Natural killer cell (primary cell): ENCODE results near the gene TPRG1. TPM values are rescaled to one million over a fixed set of nuclear protein-coding genes. Genes with fewer than 3 reads are reported as not detected.

Source experiments
- ATAC-seq, 3 donors: fragments of 150-1000 bp in 2 of 3; fragments of 200-7000 bp in 1 of 3; cut with Tn5 transposase; 1 replicate in 1 of 3; 2 replicates in 2 of 3; pipeline ENCODE4 v1.10.0; 2021; ENCODE audit warnings: mild to moderate bottlenecking in 2 of 3, moderate library complexity in 2 of 3
- DNase-seq, 2 donors: peaks; one replicate each; pipeline versions ENCODE4 v3.0.0 to v3.0.0-alpha.2; 2013 to 2021; ENCODE audit warnings: mixed read lengths in 1 of 2
- H3K27ac ChIP-seq: one replicate; pipeline ENCODE4 v1.5.1; 2013; ENCODE audit warnings: mild to moderate bottlenecking, low read length
- H3K27me3 ChIP-seq: one replicate; pipeline ENCODE4 v1.6.1; 2013; ENCODE audit warnings: low read length; ENCODE audit not compliant: control insufficient read depth, insufficient read depth
- H3K36me3 ChIP-seq: one replicate; pipeline ENCODE4 v1.6.1; 2013; ENCODE audit warnings: low read length; ENCODE audit not compliant: control insufficient read depth, insufficient read depth
- H3K4me1 ChIP-seq: one replicate; pipeline ENCODE4 v1.6.1; 2013; ENCODE audit warnings: low read length; ENCODE audit not compliant: control insufficient read depth, insufficient read depth
- H3K4me3 ChIP-seq: one replicate; pipeline ENCODE4 v1.5.1; 2013; ENCODE audit warnings: low read length
- H3K9me3 ChIP-seq: one replicate; pipeline ENCODE4 v1.6.1; 2013; ENCODE audit warnings: low read length; ENCODE audit not compliant: control insufficient read depth, insufficient read depth
- H3K27ac Mint-ChIP-seq, 2 donors: one replicate each; pipeline ENCODE4 v1.8.0; 2022; ENCODE audit warnings: mild to moderate bottlenecking in 2 of 2, mixed read lengths in 2 of 2, moderate library complexity in 1 of 2
- H3K27me3 Mint-ChIP-seq, 2 donors: one replicate each; pipeline ENCODE4 v1.8.0; 2022; ENCODE audit warnings: low read depth in 2 of 2, mixed read lengths in 2 of 2
- H3K36me3 Mint-ChIP-seq: one replicate; pipeline ENCODE4 v1.8.0; 2022; ENCODE audit warnings: mixed read lengths
- H3K4me1 Mint-ChIP-seq, 2 donors: one replicate each; pipeline ENCODE4 v1.8.0; 2022; ENCODE audit warnings: mixed read lengths in 2 of 2
- H3K4me3 Mint-ChIP-seq: one replicate; pipeline ENCODE4 v1.8.0; 2022; ENCODE audit warnings: mild to moderate bottlenecking, moderate library complexity, mixed read lengths
- H3K9me3 Mint-ChIP-seq, 2 donors: one replicate each; pipeline ENCODE4 v1.8.0; 2022; ENCODE audit warnings: mixed read lengths in 2 of 2
- WGBS: methylation state at CpG from one replicate; pipeline ENCODE4 v1.1.7; 2013; ENCODE audit warnings: missing lambda C conversion rate; ENCODE audit not compliant: insufficient coverage; 5-methylcytosine and 5-hydroxymethylcytosine counted together
- intact Hi-C: fragments of 100-400 bp; cut with micrococcal nuclease; formaldehyde crosslinking; loops from one replicate; pipeline ENCODE4 v1.14.2; 2022
- total RNA-seq, 4 donors: library from RNA; stranded (reverse); fragments of 120-200 nt in 1 of 4; gene quantifications; one replicate each; pipeline versions ENCODE4 v1.2.3 to v1.2.4, GENCODE V29; 2013 to 2022
- TF ChIP-seq, protein P1 (sequence below): fragments of 200-600 bp; IDR thresholded peaks from one replicate; pipeline ENCODE4 v1.8.0; 2022; ENCODE audit warnings: antibody characterized with exemption

TPRG1 gene
- total RNA-seq, 3 donors from 2014 or later (not counting 1 experiment from before 2014, with no cell fraction given), result 1.3 to 4.6 (median 1.9) TPM

DNA sequence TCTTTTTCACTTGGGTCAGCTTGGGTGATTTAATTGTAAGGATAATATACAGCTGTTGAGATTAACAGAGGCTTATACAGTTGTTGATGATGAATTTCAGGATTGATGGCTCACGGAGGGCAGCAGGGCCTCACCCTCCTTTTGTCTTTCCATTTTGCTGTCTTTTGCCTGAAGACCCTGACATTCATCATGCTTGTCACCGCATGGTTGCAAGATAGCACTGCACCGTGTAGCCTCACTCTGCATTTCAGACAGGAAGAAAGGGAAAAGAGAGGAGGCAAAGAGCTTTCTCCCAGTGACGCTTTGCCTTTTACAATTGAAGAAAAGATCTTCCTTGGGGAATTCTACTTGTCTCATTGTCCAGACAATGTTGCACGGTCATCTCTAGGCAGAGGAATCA is 115.1 kb downstream of the TPRG1 start:
- H3K9me3 Mint-ChIP-seq, result no peaks in the 10 kb centered on the region
- Histone ChIP-seq H3K27ac (no peak overlapping the region), H3K36me3 (no peaks in the 10 kb centered on the region), H3K4me1 (no peaks in the 10 kb centered on the region), H3K9me3 (no peaks in the 10 kb centered on the region), H3K27me3 (no peaks in the 10 kb centered on the region), H3K4me3 (no peak overlapping the region)
- H3K36me3 Mint-ChIP-seq, result no peaks in the 10 kb centered on the region
- ATAC-seq, result no peak
- H3K27me3 Mint-ChIP-seq, result peaks cover 0 to 2% of the 10 kb centered on the region in 2 donors
- intact Hi-C loops, result no loop called here
- no peaks in the 10 kb centered on the region for H3K4me1 Mint-ChIP-seq
- TF ChIP-seq, protein P1, sequence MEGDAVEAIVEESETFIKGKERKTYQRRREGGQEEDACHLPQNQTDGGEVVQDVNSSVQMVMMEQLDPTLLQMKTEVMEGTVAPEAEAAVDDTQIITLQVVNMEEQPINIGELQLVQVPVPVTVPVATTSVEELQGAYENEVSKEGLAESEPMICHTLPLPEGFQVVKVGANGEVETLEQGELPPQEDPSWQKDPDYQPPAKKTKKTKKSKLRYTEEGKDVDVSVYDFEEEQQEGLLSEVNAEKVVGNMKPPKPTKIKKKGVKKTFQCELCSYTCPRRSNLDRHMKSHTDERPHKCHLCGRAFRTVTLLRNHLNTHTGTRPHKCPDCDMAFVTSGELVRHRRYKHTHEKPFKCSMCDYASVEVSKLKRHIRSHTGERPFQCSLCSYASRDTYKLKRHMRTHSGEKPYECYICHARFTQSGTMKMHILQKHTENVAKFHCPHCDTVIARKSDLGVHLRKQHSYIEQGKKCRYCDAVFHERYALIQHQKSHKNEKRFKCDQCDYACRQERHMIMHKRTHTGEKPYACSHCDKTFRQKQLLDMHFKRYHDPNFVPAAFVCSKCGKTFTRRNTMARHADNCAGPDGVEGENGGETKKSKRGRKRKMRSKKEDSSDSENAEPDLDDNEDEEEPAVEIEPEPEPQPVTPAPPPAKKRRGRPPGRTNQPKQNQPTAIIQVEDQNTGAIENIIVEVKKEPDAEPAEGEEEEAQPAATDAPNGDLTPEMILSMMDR, result no peak
- 83% methylated on average over 4 of the region's 5 CpGs for WGBS
- H3K27ac Mint-ChIP-seq, result no peak overlapping the region
- H3K4me3 Mint-ChIP-seq, result no peak overlapping the region
- no peak for DNase-seq

- no peak overlapping the region for H3K27ac ChIP-seq
- DNase-seq (no peak), ATAC-seq (no peak)
- no peak overlapping the region for H3K4me3 ChIP-seq
- no peaks in the 10 kb centered on the region for H3K27me3 ChIP-seq
- no peaks in the 10 kb centered on the region for H3K36me3 Mint-ChIP-seq
- no peak overlapping the region for H3K27ac Mint-ChIP-seq
- WGBS, result 76% methylated on average over 6 of the region's 7 CpGs
- no peaks in the 10 kb centered on the region for H3K27me3 Mint-ChIP-seq
- no peaks in the 10 kb centered on the region for H3K36me3 ChIP-seq
- no peaks in the 10 kb centered on the region for H3K9me3 Mint-ChIP-seq
- H3K4me1 Mint-ChIP-seq, result no peaks in the 10 kb centered on the region
- intact Hi-C loops, result no loop called here
- no peaks in the 10 kb centered on the region for H3K4me1 ChIP-seq
- no peaks in the 10 kb centered on the region for H3K9me3 ChIP-seq
- TF ChIP-seq, protein P1, result no peak
- no peak overlapping the region for H3K4me3 Mint-ChIP-seq
Observed at GRCh38 chr3:189288348-189289235, 116.8 kb downstream of the TPRG1 start.

GRCh38 chr3:189289251-189289650 is 117.5 kb downstream of the TPRG1 start:
- Mint-ChIP-seq H3K4me3 (no peak overlapping the region), H3K36me3 (no peaks in the 10 kb centered on the region), H3K27ac (no peak overlapping the region), H3K9me3 (no peaks in the 10 kb centered on the region), H3K27me3 (no peaks in the 10 kb centered on the region), H3K4me1 (no peaks in the 10 kb centered on the region)
- Histone ChIP-seq H3K4me3 (no peak overlapping the region), H3K36me3 (no peaks in the 10 kb centered on the region), H3K27ac (no peak overlapping the region), H3K4me1 (no peaks in the 10 kb centered on the region), H3K9me3 (no peaks in the 10 kb centered on the region), H3K27me3 (no peaks in the 10 kb centered on the region)
- intact Hi-C loops, result no loop called here
- TF ChIP-seq, protein P1, result no peak
- ATAC-seq (no peak), DNase-seq (no peak)
- WGBS, result 100% methylated on average over 2 of the region's 2 CpGs
